Fibroblast of the aortic adventitia (primary cell): ENCODE measurements around the gene CBR1. TPM values are rescaled to one million over a fixed set of nuclear protein-coding genes. Genes with fewer than 3 reads are reported as not detected.
A peak's percentile ranks its signal among the peaks of the same experiment; 100 is the strongest.
"Not testable (repeated sequence)": the region's sequence is repeated elsewhere in the genome, so short reads cannot be mapped to it uniquely, and the experiment has no call there.

Source experiments
- DNase-seq: peaks from one replicate; pipeline ENCODE4 v3.0.0-alpha.2; 2010; ENCODE audit warnings: low read depth
- H3K4me3 ChIP-seq: 2 replicates; pipeline ENCODE4 v1.5.1; 2011; ENCODE audit warnings: low read depth, mild to moderate bottlenecking, control low read depth, low read length, moderate library complexity
- total RNA-seq: library from RNA; depleted of rRNA; stranded (reverse); fragments of >200 nt; gene quantifications from 2 replicates; pipeline ENCODE4 v1.2.3, GENCODE V29; 2012; ENCODE audit warnings: low replicate concordance
- TF ChIP-seq, protein P1 (sequence below): IDR thresholded peaks from 2 replicates; pipeline ENCODE4 v1.5.1; 2011; ENCODE audit warnings: mild to moderate bottlenecking, low read length, control low read depth, inconsistent platforms; ENCODE audit not compliant: insufficient read depth

The CBR1 gene
- total RNA-seq, 1 donor, result 95.0 TPM

DNA sequence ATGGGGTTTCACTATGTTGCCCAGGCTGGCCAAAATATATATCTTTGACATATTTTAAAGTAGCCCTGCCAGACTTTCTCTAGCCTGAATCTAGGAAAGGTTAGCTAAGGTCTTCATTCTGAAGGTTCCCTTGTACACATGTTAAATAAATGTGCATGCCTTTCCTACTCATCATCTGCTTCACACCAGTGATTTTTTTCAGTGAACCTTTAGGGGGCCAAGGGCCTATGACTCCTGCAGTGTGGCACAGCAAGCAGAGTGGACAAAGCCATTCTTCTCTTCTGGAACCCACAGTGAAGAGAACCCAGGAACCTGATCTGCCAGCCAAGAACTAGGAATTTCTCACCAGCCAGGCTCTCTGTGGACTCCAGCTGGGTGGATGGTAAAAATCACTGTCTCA, 22.9 kb downstream of the CBR1 start:
- no peak overlapping the region for H3K4me3 ChIP-seq
- DNase-seq, result no peak
- TF ChIP-seq, protein P1, sequence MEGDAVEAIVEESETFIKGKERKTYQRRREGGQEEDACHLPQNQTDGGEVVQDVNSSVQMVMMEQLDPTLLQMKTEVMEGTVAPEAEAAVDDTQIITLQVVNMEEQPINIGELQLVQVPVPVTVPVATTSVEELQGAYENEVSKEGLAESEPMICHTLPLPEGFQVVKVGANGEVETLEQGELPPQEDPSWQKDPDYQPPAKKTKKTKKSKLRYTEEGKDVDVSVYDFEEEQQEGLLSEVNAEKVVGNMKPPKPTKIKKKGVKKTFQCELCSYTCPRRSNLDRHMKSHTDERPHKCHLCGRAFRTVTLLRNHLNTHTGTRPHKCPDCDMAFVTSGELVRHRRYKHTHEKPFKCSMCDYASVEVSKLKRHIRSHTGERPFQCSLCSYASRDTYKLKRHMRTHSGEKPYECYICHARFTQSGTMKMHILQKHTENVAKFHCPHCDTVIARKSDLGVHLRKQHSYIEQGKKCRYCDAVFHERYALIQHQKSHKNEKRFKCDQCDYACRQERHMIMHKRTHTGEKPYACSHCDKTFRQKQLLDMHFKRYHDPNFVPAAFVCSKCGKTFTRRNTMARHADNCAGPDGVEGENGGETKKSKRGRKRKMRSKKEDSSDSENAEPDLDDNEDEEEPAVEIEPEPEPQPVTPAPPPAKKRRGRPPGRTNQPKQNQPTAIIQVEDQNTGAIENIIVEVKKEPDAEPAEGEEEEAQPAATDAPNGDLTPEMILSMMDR, result no peak

DNA sequence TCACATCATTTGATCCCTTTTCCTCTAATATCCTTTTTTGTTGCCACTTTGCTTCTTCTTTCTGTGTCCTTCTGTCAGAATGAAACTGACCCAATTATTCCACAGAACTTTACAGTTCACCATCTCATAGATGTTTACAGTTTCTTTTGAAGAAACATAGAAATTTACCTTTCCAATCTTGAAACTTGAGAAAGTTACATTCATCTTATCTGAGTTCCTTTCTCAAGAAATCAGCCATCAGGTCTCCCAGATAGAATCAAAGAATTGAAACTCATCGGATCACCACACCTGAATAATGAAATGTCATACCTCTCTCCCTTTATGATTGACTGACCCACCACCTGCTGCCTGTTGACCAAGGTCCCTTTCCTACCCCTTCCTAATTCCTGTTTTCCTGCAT, 23.7 kb downstream of the CBR1 start:
- no peak for DNase-seq
- TF ChIP-seq, protein P1, result no peak
- no peak overlapping the region for H3K4me3 ChIP-seq

DNA sequence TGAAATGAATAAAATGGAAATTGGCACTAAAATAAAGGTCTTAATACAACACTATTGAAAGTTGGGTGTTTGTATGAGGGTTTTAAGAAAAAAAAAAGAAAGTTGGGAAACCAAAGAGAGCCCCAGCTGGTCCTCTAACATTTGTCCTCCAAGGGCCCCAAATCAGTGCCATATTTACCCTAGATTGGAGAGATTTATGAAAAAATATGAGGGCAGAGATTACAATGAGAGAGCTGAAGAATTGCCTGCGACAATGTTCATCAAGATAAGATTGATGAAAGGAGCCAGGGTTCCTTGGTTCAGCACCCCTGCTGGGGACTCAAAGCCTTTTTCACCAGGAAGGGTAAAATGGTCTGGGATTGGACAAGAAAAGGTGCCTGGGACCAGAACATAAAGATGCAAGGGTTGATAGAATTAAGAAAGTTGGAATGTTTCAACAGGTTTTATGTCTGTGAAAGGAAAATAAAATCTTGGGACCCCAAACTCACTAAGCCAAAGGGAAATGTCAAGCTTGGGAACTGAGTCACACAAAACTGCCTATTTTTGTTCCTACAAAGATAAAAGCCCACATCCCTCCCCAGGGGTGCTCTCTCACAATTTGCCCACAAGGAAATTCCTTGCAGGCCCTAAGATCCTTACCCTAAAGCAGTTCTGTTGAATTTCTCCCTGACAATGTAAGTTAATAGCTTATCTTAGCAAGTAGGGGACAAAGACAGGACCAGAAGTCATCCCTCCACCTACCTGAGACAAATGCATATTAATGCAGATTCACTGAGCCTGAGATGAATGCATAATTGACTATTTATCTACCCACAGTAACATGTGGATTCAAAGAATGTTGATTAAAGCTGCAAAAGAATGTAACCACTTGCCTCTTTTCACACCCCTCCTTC, 26.8 kb downstream of the CBR1 start:
- TF ChIP-seq, protein P1, result peak; percentile 1
- no peak for DNase-seq
- H3K4me3 ChIP-seq, result no peak overlapping the region

DNA sequence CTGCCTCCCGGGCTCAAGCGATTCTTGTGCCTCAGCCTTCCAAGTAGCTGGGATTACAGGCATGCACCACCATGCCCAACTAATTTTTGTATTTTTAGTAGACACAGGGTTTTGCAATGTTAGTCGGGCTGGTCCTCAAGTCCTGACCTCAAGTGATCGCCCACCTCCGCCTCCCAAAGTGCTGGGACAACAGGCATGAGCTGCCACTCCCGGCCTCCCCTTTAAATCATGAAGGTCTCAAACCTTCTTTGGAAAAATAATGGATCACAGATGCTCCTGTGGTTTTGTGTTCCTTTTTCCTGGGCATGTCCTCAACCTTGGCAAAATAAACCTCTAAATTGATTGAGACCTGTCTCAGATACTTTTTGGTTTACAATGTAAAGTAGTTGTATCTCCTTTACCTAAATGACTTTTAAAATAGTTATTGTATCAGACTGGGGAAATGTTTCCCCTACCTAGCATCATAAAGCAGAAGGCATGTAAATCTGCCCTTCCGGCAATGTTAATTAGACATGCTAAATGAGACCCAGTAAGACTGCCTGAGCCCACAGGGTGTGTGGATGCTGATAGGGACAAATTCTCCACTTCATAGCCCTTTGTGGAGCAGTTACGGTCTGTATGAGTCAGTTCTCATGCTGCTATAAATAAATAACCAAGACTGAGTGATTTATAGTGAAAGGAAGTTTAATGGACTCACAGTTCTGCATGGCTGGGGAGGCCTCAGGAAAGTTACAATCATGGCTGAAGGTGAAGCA, 27.8 kb downstream of the CBR1 start:
- TF ChIP-seq, protein P1, result no peak
- peak; percentile 13 for DNase-seq
- no peak overlapping the region for H3K4me3 ChIP-seq

DNA sequence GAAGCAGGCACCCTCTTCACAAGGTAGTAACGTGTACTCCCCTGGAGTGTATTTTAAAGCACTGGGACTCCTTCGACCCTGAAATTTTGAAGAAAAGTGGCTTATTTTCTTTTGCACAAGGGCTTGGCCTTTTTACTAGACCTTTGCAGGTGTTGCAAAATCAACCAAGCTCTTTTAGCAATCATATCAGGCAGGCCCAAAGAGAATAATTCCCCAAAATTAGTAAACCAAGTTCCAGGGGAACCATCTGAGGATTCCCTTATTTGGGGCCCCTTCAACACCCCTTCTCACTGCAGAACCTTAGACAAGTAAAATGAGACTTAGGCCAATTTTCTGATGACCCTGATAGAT, 28.3 kb downstream of the CBR1 start:
- TF ChIP-seq, protein P1, result no peak

DNA sequence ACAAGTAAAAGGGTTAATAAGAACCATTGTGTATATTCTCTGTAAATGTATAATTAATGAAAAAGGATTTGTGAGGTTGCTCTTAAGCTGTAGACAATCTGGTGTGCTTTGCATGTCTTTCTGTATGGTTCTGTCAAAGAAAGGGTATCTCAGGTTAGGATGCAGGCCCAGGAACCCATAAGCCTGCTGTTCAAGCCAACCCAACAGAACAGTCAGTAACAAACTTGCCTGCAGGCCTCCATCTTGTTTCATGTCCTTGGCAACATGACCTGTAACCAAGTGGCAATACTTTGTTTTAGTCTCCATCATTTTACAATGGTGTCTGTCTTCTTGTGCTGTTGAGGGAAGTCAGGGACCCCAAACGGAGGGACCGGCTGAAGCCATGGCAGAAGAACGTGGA, 29.2 kb downstream of the CBR1 start:
- TF ChIP-seq, protein P1, result no peak
- no peak for DNase-seq
- no peak overlapping the region for H3K4me3 ChIP-seq

More for the DNA sequence above, 28.3 kb downstream of the CBR1 start:
- no peak for DNase-seq
- no peak overlapping the region for H3K4me3 ChIP-seq

DNA sequence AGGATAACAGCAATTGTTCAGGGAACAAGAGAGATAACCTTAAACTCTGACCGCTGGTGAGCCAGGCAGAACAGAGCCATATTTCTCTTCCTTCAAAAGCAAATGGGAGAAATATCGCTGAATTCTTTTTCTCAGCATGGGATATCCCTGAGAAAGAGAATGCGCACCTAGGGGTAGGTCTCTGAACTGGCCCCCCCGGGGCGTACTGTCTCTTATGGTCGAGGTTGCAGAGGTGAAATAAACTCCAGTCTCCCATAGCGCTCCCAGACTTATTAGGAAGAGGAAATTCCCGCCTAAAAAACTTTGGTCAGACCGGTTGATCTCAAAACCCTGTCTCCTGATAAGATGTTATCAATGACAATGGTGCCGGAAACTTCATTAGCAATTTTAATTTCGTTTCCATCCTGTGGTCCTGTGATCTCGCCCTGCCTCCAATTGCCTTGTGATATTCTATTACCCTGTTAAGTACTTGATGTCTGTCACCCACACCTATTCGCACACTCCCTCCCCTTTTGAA, 29.9 kb downstream of the CBR1 start:
- not testable (repeated sequence) for H3K4me3 ChIP-seq, DNase-seq
